OCI-LY1 (cell line): ENCODE measurements around the gene TMEM204.

Experiments used
- H2AFZ ChIP-seq: fragments of 200-600 bp; sonication (generic), shearing (Covaris generic); 2 replicates; pipeline ENCODE4 v1.6.0; 2014; ENCODE audit warnings: antibody characterized with exemption, mild to moderate bottlenecking, low read length
- H3F3A ChIP-seq: fragments of 200-600 bp; sonication (generic), shearing (Covaris generic); 2 replicates; pipeline ENCODE4 v1.6.0; 2014; ENCODE audit warnings: mild to moderate bottlenecking, antibody characterized with exemption, low read length, moderate library complexity; ENCODE audit not compliant: insufficient read depth
- H3K27ac ChIP-seq: fragments of 200-600 bp; sonication (generic); 2 replicates; pipeline ENCODE4 v1.5.1; 2014; ENCODE audit warnings: low read length, mixed run types, mild to moderate bottlenecking, low read depth; ENCODE audit not compliant: poor library complexity, severe bottlenecking
- H3K27me3 ChIP-seq: fragments of 200-600 bp; sonication (generic); 2 replicates; pipeline ENCODE4 v1.6.0; 2014; ENCODE audit warnings: antibody characterized with exemption, mild to moderate bottlenecking, low read length, moderate library complexity; ENCODE audit not compliant: insufficient read depth
- H3K36me3 ChIP-seq: fragments of 200-600 bp; sonication (generic); 2 replicates; pipeline ENCODE4 v1.6.1; 2014; ENCODE audit warnings: mild to moderate bottlenecking, antibody characterized with exemption, low read length, moderate library complexity, mixed read lengths; ENCODE audit not compliant: insufficient read depth
- H3K4me1 ChIP-seq: fragments of 200-600 bp; sonication (generic); 2 replicates; pipeline ENCODE4 v1.5.1; 2014; ENCODE audit warnings: mild to moderate bottlenecking, low read length, moderate library complexity; ENCODE audit not compliant: insufficient read depth, severe bottlenecking
- H3K4me2 ChIP-seq: fragments of 200-600 bp; sonication (generic), shearing (Covaris generic); 2 replicates; pipeline ENCODE4 v1.6.1; 2014; ENCODE audit warnings: low read length
- H3K4me3 ChIP-seq: fragments of 200-600 bp; sonication (generic); 2 replicates; pipeline ENCODE4 v1.5.1; 2014; ENCODE audit warnings: low read length, low read depth, mild to moderate bottlenecking, mixed read lengths; ENCODE audit not compliant: poor library complexity, severe bottlenecking
- H3K79me2 ChIP-seq: fragments of 200-600 bp; shearing (Covaris generic); 2 replicates; pipeline ENCODE4 v1.6.1; 2016; ENCODE audit warnings: mixed run types, low read length, mixed read lengths; ENCODE audit not compliant: insufficient read depth
- H3K9ac ChIP-seq: fragments of 200-600 bp; sonication (generic), shearing (Covaris generic); 2 replicates; pipeline ENCODE4 v1.6.1; 2014; ENCODE audit warnings: mild to moderate bottlenecking, low read length, mixed read lengths
- H3K9me2 ChIP-seq: fragments of 200-600 bp; sonication (generic), shearing (Covaris generic); 2 replicates; pipeline ENCODE4 v1.6.1; 2014; ENCODE audit warnings: low read depth, mild to moderate bottlenecking, low read length, mixed read lengths
- H3K9me3 ChIP-seq: fragments of 200-600 bp; shearing (Covaris generic); 2 replicates; pipeline ENCODE4 v1.6.1; 2014; ENCODE audit warnings: low read length, mixed read lengths
- H4K20me1 ChIP-seq: fragments of 200-600 bp; sonication (generic), shearing (Covaris generic); 2 replicates; pipeline ENCODE4 v1.6.0; 2016; ENCODE audit warnings: mild to moderate bottlenecking, low read length; ENCODE audit not compliant: insufficient read depth
- CTCF ChIP-seq: fragments of 200-600 bp; sonication (generic), shearing (Covaris generic); IDR thresholded peaks from 2 replicates; pipeline ENCODE4 v1.5.1; 2017; ENCODE audit warnings: mild to moderate bottlenecking, antibody characterized with exemption, low read length, moderate library complexity, mixed read lengths
- EZH2 ChIP-seq: fragments of 200-600 bp; sonication (generic), shearing (Covaris generic); IDR thresholded peaks from 2 replicates; pipeline ENCODE4 v1.8.0; 2017; ENCODE audit warnings: borderline replicate concordance, mixed run types, mild to moderate bottlenecking, antibody characterized with exemption, low read length, moderate library complexity, mixed read lengths

The TMEM204 gene

DNA sequence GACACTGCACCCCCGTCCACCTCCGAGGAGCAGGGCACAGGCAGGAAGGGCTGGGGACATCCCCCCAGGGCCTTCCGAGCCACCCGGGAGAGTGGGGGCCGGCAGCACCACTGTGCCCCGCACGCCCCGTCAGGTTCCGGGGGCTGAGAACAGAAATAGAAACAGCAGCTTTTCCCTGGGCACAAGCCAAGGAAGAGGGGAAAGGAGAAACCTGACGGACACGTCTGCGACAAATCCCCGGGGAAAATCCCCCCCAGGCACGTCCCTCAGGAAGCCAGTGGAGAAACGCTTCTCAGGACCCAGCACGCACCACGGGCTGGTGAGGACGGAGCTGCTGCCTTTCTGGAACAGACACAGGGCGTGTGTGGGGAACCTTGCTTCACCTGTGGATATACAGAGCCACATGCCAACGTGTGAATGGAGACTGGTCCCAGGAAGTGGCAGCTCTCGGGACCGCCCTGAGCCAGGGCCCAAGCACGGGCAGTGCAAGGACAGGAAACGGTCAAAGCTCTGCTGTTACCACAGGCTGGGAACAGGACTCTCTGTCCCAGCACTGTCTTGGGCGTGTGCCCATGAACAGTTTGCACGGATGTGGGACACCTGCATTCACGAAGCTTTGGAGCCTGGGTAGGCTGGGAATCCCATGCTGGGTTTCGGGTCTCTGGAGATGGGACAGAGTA is 1.2 kb upstream of the TMEM204 start:
- Histone ChIP-seq H2AFZ (no peak overlapping the region), H3K4me1 (no peaks in the 10 kb centered on the region), H3K4me3 (no peak overlapping the region), H3K4me2 (no peak overlapping the region), H3K27ac (no peak overlapping the region), H3K27me3 (no peaks in the 10 kb centered on the region; the same call in 1 of the 2 replicates), H3K79me2 (no peaks in the 10 kb centered on the region), H3K9ac (no peak overlapping the region), H3K9me3 (no peaks in the 10 kb centered on the region), H3K9me2 (no peaks in the 10 kb centered on the region), H3K36me3 (no peaks in the 10 kb centered on the region), H3F3A (no peaks in the 10 kb centered on the region), H4K20me1 (no peaks in the 10 kb centered on the region)
- TF ChIP-seq CTCF (no peak), EZH2 (no peak)

- Histone ChIP-seq H3K4me2 (no peak overlapping the region), H3K27me3 (peaks cover 4% of the 10 kb centered on the region; the same call in 1 of the 2 replicates), H2AFZ (no peak overlapping the region), H3K9me3 (no peaks in the 10 kb centered on the region), H3K36me3 (no peaks in the 10 kb centered on the region), H4K20me1 (no peaks in the 10 kb centered on the region), H3F3A (no peaks in the 10 kb centered on the region), H3K9ac (no peak overlapping the region), H3K4me1 (no peaks in the 10 kb centered on the region), H3K4me3 (no peak overlapping the region), H3K27ac (no peak overlapping the region), H3K9me2 (no peaks in the 10 kb centered on the region), H3K79me2 (no peaks in the 10 kb centered on the region)
- TF ChIP-seq CTCF (no peak), EZH2 (no peak)
These were observed 695 bp upstream of the TMEM204 start for GRCh38 chr16:1532771-1533170.

DNA sequence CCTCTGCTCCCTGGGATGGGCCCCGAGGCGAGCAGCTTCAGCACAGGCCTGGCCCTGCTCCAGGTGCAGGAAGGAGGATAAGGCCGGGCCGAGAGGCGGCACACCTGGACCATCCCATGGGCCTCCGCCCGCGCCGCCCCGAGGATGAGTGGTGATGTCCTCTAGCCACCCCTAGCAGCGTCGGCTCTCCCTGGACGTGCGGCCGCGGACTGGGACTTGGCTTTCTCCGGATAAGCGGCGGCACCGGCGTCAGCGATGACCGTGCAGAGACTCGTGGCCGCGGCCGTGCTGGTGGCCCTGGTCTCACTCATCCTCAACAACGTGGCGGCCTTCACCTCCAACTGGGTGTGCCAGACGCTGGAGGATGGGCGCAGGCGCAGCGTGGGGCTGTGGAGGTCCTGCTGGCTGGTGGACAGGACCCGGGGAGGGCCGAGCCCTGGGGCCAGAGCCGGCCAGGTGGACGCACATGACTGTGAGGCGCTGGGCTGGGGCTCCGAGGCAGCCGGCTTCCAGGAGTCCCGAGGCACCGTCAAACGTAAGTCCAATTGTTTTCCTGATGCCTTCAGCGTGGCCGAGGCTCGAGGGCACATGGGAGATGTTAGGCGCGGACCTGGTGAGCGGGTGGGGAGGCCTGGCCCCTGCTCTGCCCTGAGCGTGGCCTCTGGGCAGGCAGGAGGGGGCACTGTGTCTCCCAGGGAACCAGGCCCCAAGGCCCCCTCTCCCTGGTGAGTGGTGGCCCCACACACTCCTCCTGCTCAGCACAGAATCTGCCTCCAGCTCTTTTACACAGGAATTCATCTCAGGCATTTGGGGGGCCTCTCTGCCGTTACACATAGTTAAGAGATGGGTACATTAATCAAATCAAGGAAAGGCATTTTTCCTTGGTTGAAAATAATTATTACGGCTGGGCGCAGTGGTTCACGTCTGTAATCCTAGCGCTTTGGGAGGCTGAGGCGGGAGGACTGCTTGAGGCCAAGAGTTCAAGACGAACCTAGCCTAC is 855 bp downstream of the TMEM204 start:
- Histone ChIP-seq H3K4me3 (no peak overlapping the region), H3K9ac (no peak overlapping the region), H2AFZ (no peak overlapping the region), H3F3A (no peaks in the 10 kb centered on the region), H3K27me3 (peaks cover 6% of the 10 kb centered on the region; the same call in 1 of the 2 replicates), H4K20me1 (no peaks in the 10 kb centered on the region), H3K4me1 (no peaks in the 10 kb centered on the region), H3K36me3 (no peaks in the 10 kb centered on the region), H3K79me2 (no peaks in the 10 kb centered on the region), H3K9me2 (no peaks in the 10 kb centered on the region), H3K4me2 (no peak overlapping the region), H3K27ac (no peak overlapping the region), H3K9me3 (no peaks in the 10 kb centered on the region)
- TF ChIP-seq CTCF = no peak
- no peak for TF ChIP-seq EZH2
